Breast epithelium (tissue), 3 donors: ENCODE measurements around the gene PIP5KL1.

Source experiments
- POLR2A ChIP-seq: fragments of 450-650 bp; IDR thresholded peaks from one replicate; pipeline ENCODE4 v1.6.1; 2016; ENCODE audit warnings: antibody characterized with exemption, mild to moderate bottlenecking, moderate library complexity
- TF ChIP-seq, protein P1 (sequence below), 3 donors: fragments of 450-650 bp; IDR thresholded peaks; one replicate each; pipeline ENCODE4 v1.5.1; 2016 to 2017; ENCODE audit warnings: antibody characterized with exemption in 3 of 3, mild to moderate bottlenecking in 3 of 3, moderate library complexity in 3 of 3

DNA sequence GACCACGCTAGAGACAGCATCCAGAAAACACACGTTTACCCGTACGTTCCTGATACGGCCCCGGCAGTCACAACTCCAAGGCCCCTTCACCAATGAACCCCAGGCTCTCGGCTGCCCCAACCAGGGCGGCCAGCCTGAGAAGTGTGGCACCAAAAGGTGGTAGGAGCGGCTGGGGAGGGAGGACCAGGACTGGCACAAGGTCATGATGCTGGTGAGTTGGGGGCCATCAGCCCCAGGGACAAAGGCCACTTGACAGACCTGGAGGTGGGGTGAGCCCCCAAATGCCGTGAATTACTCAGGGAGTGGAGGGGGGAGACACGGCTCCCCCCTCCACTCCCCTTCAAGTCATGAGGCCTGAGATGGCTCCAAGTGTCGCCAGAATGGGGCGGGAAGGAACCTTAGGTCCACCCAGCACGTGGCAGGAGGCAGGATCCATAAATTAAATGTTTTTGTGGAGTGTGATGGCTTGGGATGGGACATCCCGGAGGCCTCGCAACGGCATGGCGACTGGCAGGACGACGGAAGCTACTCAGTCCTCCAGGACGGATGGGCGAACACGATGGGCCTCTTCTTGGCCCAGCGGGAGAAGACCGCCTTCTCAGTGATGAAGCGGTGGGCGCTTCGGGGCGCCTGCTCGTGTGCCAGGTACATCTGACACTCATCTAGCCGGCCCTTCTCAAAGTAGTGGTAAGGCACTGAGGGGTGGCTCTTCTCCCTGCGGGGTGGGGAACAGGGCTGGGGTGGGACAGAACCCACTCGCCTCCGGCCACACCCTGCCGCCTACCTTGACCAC lies 22.5 kb downstream of the PIP5KL1 start:
- TF ChIP-seq, protein P1, sequence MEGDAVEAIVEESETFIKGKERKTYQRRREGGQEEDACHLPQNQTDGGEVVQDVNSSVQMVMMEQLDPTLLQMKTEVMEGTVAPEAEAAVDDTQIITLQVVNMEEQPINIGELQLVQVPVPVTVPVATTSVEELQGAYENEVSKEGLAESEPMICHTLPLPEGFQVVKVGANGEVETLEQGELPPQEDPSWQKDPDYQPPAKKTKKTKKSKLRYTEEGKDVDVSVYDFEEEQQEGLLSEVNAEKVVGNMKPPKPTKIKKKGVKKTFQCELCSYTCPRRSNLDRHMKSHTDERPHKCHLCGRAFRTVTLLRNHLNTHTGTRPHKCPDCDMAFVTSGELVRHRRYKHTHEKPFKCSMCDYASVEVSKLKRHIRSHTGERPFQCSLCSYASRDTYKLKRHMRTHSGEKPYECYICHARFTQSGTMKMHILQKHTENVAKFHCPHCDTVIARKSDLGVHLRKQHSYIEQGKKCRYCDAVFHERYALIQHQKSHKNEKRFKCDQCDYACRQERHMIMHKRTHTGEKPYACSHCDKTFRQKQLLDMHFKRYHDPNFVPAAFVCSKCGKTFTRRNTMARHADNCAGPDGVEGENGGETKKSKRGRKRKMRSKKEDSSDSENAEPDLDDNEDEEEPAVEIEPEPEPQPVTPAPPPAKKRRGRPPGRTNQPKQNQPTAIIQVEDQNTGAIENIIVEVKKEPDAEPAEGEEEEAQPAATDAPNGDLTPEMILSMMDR (IDR thresholded peaks at IDR 0.05) = no peak
- no peak for TF ChIP-seq POLR2A
